Duodenal mucosa (tissue), 2 donors: Measurements from ENCODE around the gene CFAP20DC.

Experiments used
- H3K27ac ChIP-seq: one replicate; pipeline ENCODE4 v1.7.0; 2013; ENCODE audit warnings: low read depth, low read length
- H3K27me3 ChIP-seq, 2 donors: one replicate each; pipeline ENCODE4 v1.7.0; 2013; ENCODE audit warnings: low read length in 2 of 2, control low read depth in 1 of 2; ENCODE audit not compliant: insufficient read depth in 2 of 2, control insufficient read depth in 1 of 2
- H3K36me3 ChIP-seq, 2 donors: one replicate each; pipeline ENCODE4 v1.7.0; 2013; ENCODE audit warnings: low read length in 2 of 2, control low read depth in 1 of 2; ENCODE audit not compliant: insufficient read depth in 2 of 2, control insufficient read depth in 1 of 2
- H3K4me1 ChIP-seq, 2 donors: one replicate each; pipeline ENCODE4 v1.7.0; 2013; ENCODE audit warnings: low read length in 2 of 2, control low read depth in 1 of 2; ENCODE audit not compliant: insufficient read depth in 2 of 2, control insufficient read depth in 1 of 2
- H3K4me3 ChIP-seq, 2 donors: one replicate each; pipeline ENCODE4 v1.7.0; 2013; ENCODE audit warnings: low read length in 2 of 2, low read depth in 1 of 2
- H3K9ac ChIP-seq, 2 donors: one replicate each; pipeline ENCODE4 v1.7.0; 2013; ENCODE audit warnings: low read length in 2 of 2, low read depth in 1 of 2
- H3K9me3 ChIP-seq, 2 donors: one replicate each; pipeline ENCODE4 v1.7.0; 2013; ENCODE audit warnings: low read length in 2 of 2, control low read depth in 1 of 2; ENCODE audit not compliant: control insufficient read depth in 1 of 2

CFAP20DC gene

DNA sequence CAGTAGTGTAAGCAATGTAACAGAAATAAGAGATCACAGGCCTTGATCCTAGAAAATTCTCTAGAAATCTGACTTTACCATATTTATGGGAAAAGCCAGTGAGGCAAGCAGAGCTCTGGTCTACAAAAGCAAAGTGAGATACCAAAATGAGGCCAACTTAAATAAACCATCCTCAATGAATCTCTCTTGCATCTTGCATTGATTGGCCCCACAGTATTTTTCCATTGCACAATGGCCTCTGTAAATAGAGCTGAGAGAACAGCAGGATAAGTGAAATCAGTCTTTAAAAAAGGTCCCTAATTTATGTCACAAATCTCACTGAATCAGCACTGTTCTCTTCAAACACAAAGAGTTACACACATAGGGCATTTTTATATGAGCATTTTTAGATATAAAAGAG, 8.9 kb downstream of the CFAP20DC start:
- Histone ChIP-seq H3K4me3 (no peak overlapping the region), H3K4me1 (no peaks in the 10 kb centered on the region), H3K27ac (no peak overlapping the region), H3K27me3 (no peaks in the 10 kb centered on the region), H3K9me3 (no peaks in the 10 kb centered on the region), H3K36me3 (no peaks in the 10 kb centered on the region), H3K9ac (no peak overlapping the region)

GRCh38 chr3:59027607-59028006, 22.2 kb downstream of the CFAP20DC start:
- Histone ChIP-seq H3K4me3 (no peak overlapping the region), H3K4me1 (no peaks in the 10 kb centered on the region), H3K9me3 (no peaks in the 10 kb centered on the region), H3K9ac (no peak overlapping the region), H3K27me3 (peaks cover 0 to 3% of the 10 kb centered on the region in 2 donors), H3K36me3 (no peaks in the 10 kb centered on the region), H3K27ac (no peak overlapping the region)

- Histone ChIP-seq H3K4me1 (no peaks in the 10 kb centered on the region), H3K9ac (no peak overlapping the region), H3K27ac (no peak overlapping the region), H3K27me3 (peaks cover 0 to 3% of the 10 kb centered on the region in 2 donors), H3K36me3 (no peaks in the 10 kb centered on the region), H3K4me3 (no peak overlapping the region), H3K9me3 (no peaks in the 10 kb centered on the region)
Observed at GRCh38 chr3:59023612-59024011, 26.2 kb downstream of the CFAP20DC start.

DNA sequence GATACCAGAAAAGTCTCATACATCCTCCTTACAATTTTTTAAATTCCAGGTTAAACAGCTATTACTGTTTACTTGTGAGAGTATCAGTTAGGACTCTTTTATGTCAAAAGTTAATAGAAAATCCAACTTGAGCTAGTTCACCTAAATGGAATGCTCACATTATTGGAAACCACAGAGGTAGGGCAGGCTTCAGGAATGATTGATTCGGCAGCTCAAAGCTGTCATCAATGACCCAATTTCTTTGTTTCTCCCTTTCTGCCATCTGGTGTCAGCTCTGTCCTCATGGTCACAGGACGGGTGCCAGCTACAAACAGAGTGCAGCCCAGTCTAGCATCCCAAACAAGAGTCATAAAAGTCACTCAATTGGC, 32.2 kb downstream of the CFAP20DC start:
- Histone ChIP-seq H3K4me3 (no peak overlapping the region), H3K4me1 (no peaks in the 10 kb centered on the region), H3K9me3 (no peaks in the 10 kb centered on the region), H3K27ac (no peak overlapping the region), H3K36me3 (no peaks in the 10 kb centered on the region), H3K27me3 (no peaks in the 10 kb centered on the region), H3K9ac (no peak overlapping the region)

DNA sequence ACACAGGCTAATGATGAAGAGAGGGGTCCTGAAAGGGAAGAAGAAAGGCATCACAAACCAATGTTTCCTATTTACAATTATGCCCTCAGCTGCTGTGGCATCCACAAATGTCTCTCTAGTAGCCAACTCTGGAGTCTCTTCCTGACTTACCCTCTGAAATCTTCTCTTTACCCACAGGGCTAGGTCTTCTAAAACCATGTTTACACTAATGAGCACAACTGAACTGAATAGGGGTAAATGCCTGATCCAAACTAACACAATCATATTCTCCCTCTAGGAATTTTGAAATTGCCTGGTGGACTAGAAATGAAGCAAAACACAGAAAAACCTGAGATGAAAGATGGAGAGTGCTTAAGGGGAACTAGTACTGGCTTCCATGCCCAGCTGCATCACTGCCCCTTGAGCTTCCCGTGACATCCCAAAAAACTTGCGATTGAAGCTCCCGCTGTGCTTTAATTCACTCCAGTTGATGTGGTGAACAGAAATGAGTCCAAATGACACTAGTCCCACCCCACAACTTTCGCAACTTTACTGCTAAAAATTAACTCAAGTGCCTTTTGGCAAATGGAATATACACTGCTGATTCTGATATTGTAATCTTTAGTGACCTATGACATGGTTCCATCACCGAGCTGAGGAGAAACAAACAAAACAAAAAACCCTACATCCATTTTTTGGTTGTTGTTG, 32.8 kb downstream of the CFAP20DC start:
- Histone ChIP-seq H3K36me3 (no peaks in the 10 kb centered on the region), H3K9me3 (no peaks in the 10 kb centered on the region), H3K4me1 (no peaks in the 10 kb centered on the region), H3K9ac (no peak overlapping the region), H3K27me3 (no peaks in the 10 kb centered on the region), H3K4me3 (no peak overlapping the region), H3K27ac (no peak overlapping the region)

GRCh38 chr3:59013611-59014010, 36.2 kb downstream of the CFAP20DC start:
- H3K4me1 ChIP-seq: no peaks in the 10 kb centered on the region
- H3K4me3 ChIP-seq: no peak overlapping the region
- no peaks in the 10 kb centered on the region for H3K36me3 ChIP-seq
- H3K27me3 ChIP-seq: no peaks in the 10 kb centered on the region
- H3K27ac ChIP-seq: no peak overlapping the region
- no peak overlapping the region for H3K9ac ChIP-seq
- H3K9me3 ChIP-seq: no peaks in the 10 kb centered on the region

DNA sequence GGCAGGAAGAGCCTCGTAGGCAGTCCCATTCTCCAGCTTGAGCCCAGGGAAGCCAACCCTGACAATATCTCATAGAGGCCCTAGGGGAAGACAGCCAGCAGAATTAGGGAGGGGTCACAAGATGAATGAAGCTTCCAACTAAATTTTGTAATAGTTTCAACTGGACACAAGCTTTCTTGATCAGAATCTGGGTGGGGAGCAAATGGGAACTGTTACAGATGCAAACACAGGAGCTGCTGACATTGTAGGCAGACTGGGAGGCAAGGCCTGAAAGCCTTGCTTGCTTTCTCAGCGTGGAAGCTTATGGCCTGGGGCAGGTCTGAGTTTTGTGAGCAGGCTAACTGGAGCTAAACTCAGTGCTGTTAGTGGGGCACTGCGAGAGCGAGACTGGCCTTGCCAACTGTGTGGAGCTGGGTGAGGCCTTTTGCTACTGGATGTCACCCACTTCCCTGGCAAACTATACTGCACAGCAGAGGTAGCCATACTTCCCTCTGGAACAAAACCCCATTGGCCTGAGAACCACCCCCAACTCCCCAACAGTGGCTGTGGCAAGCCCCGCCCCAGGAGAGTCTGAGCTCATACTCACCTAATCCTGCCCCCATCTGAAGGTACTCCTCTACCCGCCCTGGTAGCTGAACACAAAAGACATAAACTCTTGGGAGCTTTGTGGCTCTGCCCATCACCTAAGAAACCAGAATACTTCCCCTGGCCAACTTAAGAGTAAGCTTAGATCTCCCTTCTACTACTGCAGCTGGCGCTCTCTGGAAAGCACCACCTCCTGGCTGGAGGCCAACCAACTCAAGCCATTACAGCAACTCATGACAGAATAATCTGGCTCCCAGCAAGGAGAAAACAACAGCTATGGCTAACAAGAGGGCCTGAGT, 42.9 kb downstream of the CFAP20DC start:
- H3K36me3 ChIP-seq: no peaks in the 10 kb centered on the region
- H3K27ac ChIP-seq: no peak overlapping the region
- H3K4me3 ChIP-seq: no peak overlapping the region
- no peaks in the 10 kb centered on the region for H3K4me1 ChIP-seq
- no peak overlapping the region for H3K9ac ChIP-seq
- no peaks in the 10 kb centered on the region for H3K27me3 ChIP-seq
- no peaks in the 10 kb centered on the region for H3K9me3 ChIP-seq

GRCh38 chr3:59001675-59002074, 48.1 kb downstream of the CFAP20DC start:
- Histone ChIP-seq H3K4me3 (no peak overlapping the region), H3K36me3 (no peaks in the 10 kb centered on the region), H3K9ac (no peak overlapping the region), H3K4me1 (no peaks in the 10 kb centered on the region), H3K27me3 (no peaks in the 10 kb centered on the region), H3K27ac (no peak overlapping the region), H3K9me3 (no peaks in the 10 kb centered on the region)

DNA sequence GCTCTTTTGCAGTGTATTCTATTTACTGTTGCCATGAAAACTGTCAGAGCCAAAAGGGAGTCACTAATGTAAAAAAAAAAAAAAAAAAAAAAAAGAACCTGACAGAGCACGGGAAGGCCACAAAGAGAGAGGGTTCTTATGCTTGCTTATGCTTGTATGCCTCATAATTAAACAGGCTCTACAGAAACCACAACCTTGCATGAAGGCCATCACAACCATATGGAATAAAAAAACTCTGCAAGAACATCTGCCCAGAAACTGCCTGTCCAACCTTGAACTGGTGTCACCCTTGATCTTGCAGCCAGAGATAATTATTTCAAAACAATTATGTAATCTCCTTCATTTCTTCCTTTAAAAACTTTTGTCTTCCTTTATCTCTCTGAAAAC, 50.1 kb downstream of the CFAP20DC start:
- Histone ChIP-seq H3K36me3 (no peaks in the 10 kb centered on the region), H3K27me3 (no peaks in the 10 kb centered on the region), H3K4me1 (no peaks in the 10 kb centered on the region), H3K4me3 (no peak overlapping the region), H3K9me3 (no peaks in the 10 kb centered on the region), H3K9ac (no peak overlapping the region), H3K27ac (no peak overlapping the region)

DNA sequence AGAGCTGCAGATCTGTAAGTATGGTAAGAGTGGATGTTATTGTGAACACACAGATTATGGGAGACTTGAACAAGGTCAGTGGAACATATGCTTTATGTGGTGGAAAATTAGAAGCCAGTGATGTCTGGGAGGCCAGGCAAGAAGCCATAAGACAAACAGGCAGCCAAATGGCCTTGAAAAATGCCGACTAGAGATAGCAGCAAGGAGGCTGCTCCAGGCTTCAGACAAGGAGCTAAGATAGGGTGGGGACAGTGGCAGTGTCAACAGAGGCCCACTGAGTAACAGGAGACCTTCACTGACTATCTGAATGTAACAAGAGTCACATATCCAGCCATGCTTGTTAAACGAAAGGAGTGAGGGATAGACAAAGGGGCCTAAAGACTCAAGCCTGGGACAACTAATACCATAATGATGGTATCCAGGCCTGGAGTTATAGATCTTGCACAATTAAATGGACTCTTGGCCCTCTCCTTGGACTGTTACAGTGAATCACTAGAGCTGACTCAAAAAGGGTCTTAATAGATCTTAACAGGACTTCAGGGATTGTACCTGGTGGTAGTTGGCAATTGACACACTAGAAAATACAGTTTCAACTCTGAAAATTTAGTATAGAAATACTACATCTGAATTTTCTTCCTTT, 50.6 kb downstream of the CFAP20DC start:
- no peaks in the 10 kb centered on the region for H3K9me3 ChIP-seq
- no peak overlapping the region for H3K4me3 ChIP-seq
- H3K4me1 ChIP-seq: no peaks in the 10 kb centered on the region
- H3K27me3 ChIP-seq: no peaks in the 10 kb centered on the region
- H3K9ac ChIP-seq: no peak overlapping the region
- no peak overlapping the region for H3K27ac ChIP-seq
- H3K36me3 ChIP-seq: no peaks in the 10 kb centered on the region
